ENCODE data around the gene B3GAT1. TPM values are rescaled to one million over a fixed set of nuclear protein-coding genes. Genes with fewer than 3 reads are reported as not detected.

The B3GAT1 gene
- total and polyA plus RNA-seq, 2 experiments from 2014 or later = 4.8 to 28.3 TPM

DNA sequence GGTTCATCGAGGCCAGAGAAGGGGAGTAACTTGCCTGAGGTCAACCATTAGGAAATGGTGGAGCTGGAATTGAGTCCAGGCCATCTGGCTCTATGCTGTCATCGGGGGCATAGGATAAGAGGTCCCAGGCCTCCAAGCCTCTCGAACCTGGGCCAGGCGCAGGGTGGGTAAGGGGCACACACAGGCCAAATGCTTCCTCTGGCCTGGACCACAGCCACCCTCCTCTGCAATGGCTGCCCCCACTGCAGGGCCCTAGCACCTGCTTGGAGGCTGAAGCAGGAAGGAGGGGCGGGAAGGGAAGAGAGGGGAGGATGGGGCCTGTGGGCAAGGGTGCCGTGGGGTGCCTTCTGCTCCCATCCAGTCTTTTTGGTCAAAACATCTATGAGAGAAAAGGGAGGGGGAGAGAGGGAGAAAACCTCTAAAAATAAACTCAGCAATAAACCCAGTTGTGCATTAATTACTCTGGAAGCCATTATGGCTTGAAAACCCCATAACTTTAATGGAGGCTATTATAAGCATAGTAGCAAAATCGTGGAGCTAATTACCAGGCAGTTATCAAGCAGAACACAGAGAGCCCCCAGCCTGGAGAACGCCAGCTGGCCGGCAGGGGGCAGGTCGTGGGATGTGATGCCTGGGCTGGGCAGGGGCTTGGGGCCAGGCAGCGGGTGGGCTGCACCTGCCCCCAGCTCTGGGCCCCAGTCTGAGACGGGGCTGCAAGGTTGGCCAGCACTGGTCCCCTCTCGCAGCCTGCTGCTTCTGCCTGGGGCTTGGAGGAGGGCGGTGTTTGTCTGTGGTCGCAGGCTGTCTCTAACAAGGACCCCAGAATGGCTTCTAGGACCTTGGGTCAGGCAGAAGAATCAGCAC, 21.1 kb downstream of the B3GAT1 start:
- no peak overlapping the region for H3K4me3 ChIP-seq
- peaks cover 23% of the 10 kb centered on the region for H4K20me1 ChIP-seq (replicated peaks; ENCODE audit: insufficient read depth)
- H3F3A ChIP-seq (replicated peaks; ENCODE audit: low read depth) = no peaks in the 10 kb centered on the region
- no peaks in the 10 kb centered on the region for H3K36me3 ChIP-seq (ENCODE audit: insufficient read depth)
- Mint-ChIP-seq H3K4me3 (no peak overlapping the region), H3K4me1 (peaks cover 12% of the 10 kb centered on the region), H3K27ac (no peak overlapping the region), H3K27me3 (ENCODE audit: insufficient read depth, low read depth, poor library complexity) (peaks cover 6% of the 10 kb centered on the region), H3K36me3 (ENCODE audit: low read depth) (peaks cover 20% of the 10 kb centered on the region), H3K9me3 (no peaks in the 10 kb centered on the region; the same call in 2 of the 3 replicates)
- no peak overlapping the region for H3K27ac ChIP-seq (ENCODE audit: low read depth)
- DNase-seq (ENCODE audit: low spot score) (no peak), ATAC-seq (peak; percentile 19; the same call in 1 of the 3 replicates)
- H2AFZ ChIP-seq = no peak overlapping the region
- H3K27me3 ChIP-seq (ENCODE audit: insufficient read depth) = no peaks in the 10 kb centered on the region
- TF ChIP-seq, protein P1, sequence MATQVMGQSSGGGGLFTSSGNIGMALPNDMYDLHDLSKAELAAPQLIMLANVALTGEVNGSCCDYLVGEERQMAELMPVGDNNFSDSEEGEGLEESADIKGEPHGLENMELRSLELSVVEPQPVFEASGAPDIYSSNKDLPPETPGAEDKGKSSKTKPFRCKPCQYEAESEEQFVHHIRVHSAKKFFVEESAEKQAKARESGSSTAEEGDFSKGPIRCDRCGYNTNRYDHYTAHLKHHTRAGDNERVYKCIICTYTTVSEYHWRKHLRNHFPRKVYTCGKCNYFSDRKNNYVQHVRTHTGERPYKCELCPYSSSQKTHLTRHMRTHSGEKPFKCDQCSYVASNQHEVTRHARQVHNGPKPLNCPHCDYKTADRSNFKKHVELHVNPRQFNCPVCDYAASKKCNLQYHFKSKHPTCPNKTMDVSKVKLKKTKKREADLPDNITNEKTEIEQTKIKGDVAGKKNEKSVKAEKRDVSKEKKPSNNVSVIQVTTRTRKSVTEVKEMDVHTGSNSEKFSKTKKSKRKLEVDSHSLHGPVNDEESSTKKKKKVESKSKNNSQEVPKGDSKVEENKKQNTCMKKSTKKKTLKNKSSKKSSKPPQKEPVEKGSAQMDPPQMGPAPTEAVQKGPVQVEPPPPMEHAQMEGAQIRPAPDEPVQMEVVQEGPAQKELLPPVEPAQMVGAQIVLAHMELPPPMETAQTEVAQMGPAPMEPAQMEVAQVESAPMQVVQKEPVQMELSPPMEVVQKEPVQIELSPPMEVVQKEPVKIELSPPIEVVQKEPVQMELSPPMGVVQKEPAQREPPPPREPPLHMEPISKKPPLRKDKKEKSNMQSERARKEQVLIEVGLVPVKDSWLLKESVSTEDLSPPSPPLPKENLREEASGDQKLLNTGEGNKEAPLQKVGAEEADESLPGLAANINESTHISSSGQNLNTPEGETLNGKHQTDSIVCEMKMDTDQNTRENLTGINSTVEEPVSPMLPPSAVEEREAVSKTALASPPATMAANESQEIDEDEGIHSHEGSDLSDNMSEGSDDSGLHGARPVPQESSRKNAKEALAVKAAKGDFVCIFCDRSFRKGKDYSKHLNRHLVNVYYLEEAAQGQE (IDR thresholded peaks at IDR 0.05; ENCODE audit: unreplicated experiment) = no peak
- TF ChIP-seq, protein P2, sequence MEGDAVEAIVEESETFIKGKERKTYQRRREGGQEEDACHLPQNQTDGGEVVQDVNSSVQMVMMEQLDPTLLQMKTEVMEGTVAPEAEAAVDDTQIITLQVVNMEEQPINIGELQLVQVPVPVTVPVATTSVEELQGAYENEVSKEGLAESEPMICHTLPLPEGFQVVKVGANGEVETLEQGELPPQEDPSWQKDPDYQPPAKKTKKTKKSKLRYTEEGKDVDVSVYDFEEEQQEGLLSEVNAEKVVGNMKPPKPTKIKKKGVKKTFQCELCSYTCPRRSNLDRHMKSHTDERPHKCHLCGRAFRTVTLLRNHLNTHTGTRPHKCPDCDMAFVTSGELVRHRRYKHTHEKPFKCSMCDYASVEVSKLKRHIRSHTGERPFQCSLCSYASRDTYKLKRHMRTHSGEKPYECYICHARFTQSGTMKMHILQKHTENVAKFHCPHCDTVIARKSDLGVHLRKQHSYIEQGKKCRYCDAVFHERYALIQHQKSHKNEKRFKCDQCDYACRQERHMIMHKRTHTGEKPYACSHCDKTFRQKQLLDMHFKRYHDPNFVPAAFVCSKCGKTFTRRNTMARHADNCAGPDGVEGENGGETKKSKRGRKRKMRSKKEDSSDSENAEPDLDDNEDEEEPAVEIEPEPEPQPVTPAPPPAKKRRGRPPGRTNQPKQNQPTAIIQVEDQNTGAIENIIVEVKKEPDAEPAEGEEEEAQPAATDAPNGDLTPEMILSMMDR (conservative IDR thresholded peaks at IDR 0.05; ENCODE audit: low read depth in 2 of 2) = peak; percentile 35 to 45
- no peak overlapping the region for H3K4me2 ChIP-seq
- H3K9me2 ChIP-seq (ENCODE audit: insufficient read depth) = no peaks in the 10 kb centered on the region
- H3K4me1 ChIP-seq (ENCODE audit: insufficient read depth) = no peaks in the 10 kb centered on the region
- H3K79me2 ChIP-seq (replicated peaks; ENCODE audit: insufficient read depth) = no peaks in the 10 kb centered on the region

DNA sequence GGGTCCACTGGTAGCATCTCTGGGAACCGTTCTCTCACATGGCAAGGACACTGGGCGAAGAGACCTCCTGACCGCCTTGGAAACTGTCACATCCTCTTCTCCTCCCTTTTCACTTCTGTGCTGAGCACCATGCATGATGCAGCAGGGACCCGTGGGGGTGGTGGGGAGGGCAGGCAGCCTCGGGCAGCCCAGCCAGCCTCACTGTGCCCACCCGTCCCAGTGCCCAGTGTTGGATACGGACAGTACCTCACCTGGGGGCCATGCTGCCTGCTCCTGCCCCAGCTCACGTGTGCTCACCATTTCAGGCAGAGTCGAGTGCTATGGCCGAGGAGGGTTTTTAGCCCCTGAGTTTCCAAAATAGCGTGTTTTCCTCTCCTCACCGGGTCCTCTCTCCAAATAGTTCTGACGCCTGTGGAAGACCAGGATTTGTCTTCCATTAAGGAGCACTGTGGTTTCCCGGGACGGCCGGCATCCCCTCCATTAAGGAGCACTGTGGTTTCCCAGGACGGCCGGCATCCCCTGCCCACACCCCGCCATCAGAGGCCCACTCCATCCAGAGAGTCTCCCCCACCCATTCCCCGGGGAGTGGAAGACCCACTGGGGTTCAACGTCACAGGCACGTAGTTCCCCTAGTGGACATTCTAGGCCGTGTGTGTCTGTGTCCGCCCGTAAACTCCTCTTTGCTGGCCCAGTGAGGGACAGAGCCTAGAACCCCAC, 22.4 kb downstream of the B3GAT1 start:
- DNase-seq (ENCODE audit: low spot score) (no peak), ATAC-seq (no peak)
- H3K4me3 ChIP-seq = no peak overlapping the region
- no peaks in the 10 kb centered on the region for H3K36me3 ChIP-seq (ENCODE audit: insufficient read depth)
- no peak overlapping the region for H2AFZ ChIP-seq
- Mint-ChIP-seq H3K27me3 (ENCODE audit: insufficient read depth, low read depth, poor library complexity) (peaks cover 6% of the 10 kb centered on the region), H3K27ac (no peak overlapping the region), H3K4me3 (no peak overlapping the region), H3K36me3 (ENCODE audit: low read depth) (peaks cover 20% of the 10 kb centered on the region), H3K9me3 (no peaks in the 10 kb centered on the region; the same call in 2 of the 3 replicates), H3K4me1 (peaks cover 12% of the 10 kb centered on the region)
- H3K4me2 ChIP-seq = no peak overlapping the region
- H3K79me2 ChIP-seq (replicated peaks; ENCODE audit: insufficient read depth) = no peaks in the 10 kb centered on the region
- H3F3A ChIP-seq (replicated peaks; ENCODE audit: low read depth) = no peaks in the 10 kb centered on the region
- no peaks in the 10 kb centered on the region for H3K27me3 ChIP-seq (ENCODE audit: insufficient read depth)
- no peaks in the 10 kb centered on the region for H3K9me2 ChIP-seq (ENCODE audit: insufficient read depth)
- H3K4me1 ChIP-seq (ENCODE audit: insufficient read depth) = no peaks in the 10 kb centered on the region
- H3K27ac ChIP-seq (ENCODE audit: low read depth) = no peak overlapping the region
- TF ChIP-seq ZNF114 (CRISPR knock-in tag; IDR thresholded peaks at IDR 0.05) = no peak
- TF ChIP-seq, protein P2 (conservative IDR thresholded peaks at IDR 0.05; ENCODE audit: low read depth in 2 of 2) = no peak
- TF ChIP-seq EZH2 (IDR thresholded peaks at IDR 0.05; ENCODE audit: low read depth, unreplicated experiment) = no peak
- peaks cover 23% of the 10 kb centered on the region for H4K20me1 ChIP-seq (replicated peaks; ENCODE audit: insufficient read depth)
